Activated T-helper 17 cell treated with anti-CD3 and anti-CD28 coated beads, Interleukin-2, amount 50 U/mL, for 72 hours (primary cell): ENCODE measurements around the gene ARMC5. TPM values are rescaled to one million over a fixed set of nuclear protein-coding genes. Genes with fewer than 3 reads are reported as not detected.
A peak's percentile ranks its signal among the peaks of the same experiment; 100 is the strongest.
"Not testable (repeated sequence)": the region's sequence is repeated elsewhere in the genome, so short reads cannot be mapped to it uniquely, and the experiment has no call there.

Source experiments
- ATAC-seq: fragments of 150-1000 bp; cut with Tn5 transposase; replicated peaks from 2 replicates; pipeline ENCODE4 v1.10.0; 2021; ENCODE audit warnings: mild to moderate bottlenecking, moderate library complexity
- H3K27ac Mint-ChIP-seq: one replicate; pipeline ENCODE4 v1.8.0; 2022; ENCODE audit warnings: mixed read lengths
- H3K27me3 Mint-ChIP-seq: one replicate; pipeline ENCODE4 v1.8.0; 2022; ENCODE audit warnings: mixed read lengths
- H3K36me3 Mint-ChIP-seq: one replicate; pipeline ENCODE4 v1.8.0; 2022; ENCODE audit warnings: low read depth, mild to moderate bottlenecking, mixed read lengths
- H3K4me1 Mint-ChIP-seq: one replicate; pipeline ENCODE4 v1.8.0; 2022; ENCODE audit warnings: mixed read lengths
- H3K4me3 Mint-ChIP-seq: one replicate; pipeline ENCODE4 v1.8.0; 2022; ENCODE audit warnings: mild to moderate bottlenecking, mixed read lengths
- H3K9me3 Mint-ChIP-seq: one replicate; pipeline ENCODE4 v1.8.0; 2022; ENCODE audit warnings: mixed read lengths
- total RNA-seq, 2 donors: library from RNA; stranded (reverse); gene quantifications; one replicate each; pipeline ENCODE4 v1.2.3, GENCODE V29; 2022

The ARMC5 gene
- total RNA-seq = 10 to 100 TPM; 11.9 to 17.9 TPM

- H3K9me3 Mint-ChIP-seq = no peaks in the 10 kb centered on the region
- peak within 1 kb of the TSS; percentile 96 for H3K27ac Mint-ChIP-seq
- no peaks in the 10 kb centered on the region for H3K27me3 Mint-ChIP-seq
- H3K36me3 Mint-ChIP-seq = peaks cover 44% of the 10 kb centered on the region
- ATAC-seq = peak; percentile 83
- peaks cover 17% of the 10 kb centered on the region for H3K4me1 Mint-ChIP-seq
- peak within 1 kb of the TSS; percentile 95 for H3K4me3 Mint-ChIP-seq
Observed at GRCh38 chr16:31458844-31459686, at the start of gene ARMC5. TSS of gene ARMC5 (plus strand) at chr16:31459501. CDS start at chr16:31459525, 24 bp downstream.

- Mint-ChIP-seq H3K27ac (no peak overlapping the region), H3K4me1 (no peaks in the 10 kb centered on the region), H3K9me3 (no peaks in the 10 kb centered on the region), H3K36me3 (no peaks in the 10 kb centered on the region), H3K4me3 (no peak overlapping the region), H3K27me3 (peaks cover 15% of the 10 kb centered on the region)
- ATAC-seq = no peak
Observed at GRCh38 chr16:31410082-31410481, 49.2 kb upstream of the ARMC5 start.

- no peak for ATAC-seq
- Mint-ChIP-seq H3K27ac (no peak overlapping the region), H3K4me1 (no peaks in the 10 kb centered on the region)
Observed at GRCh38 chr16:31411024-31411844, 48.1 kb upstream of the ARMC5 start.

GRCh38 chr16:31412750-31413149 lies 46.6 kb upstream of the ARMC5 start:
- Mint-ChIP-seq H3K27me3 (peaks cover 18% of the 10 kb centered on the region), H3K27ac (no peak overlapping the region), H3K4me3 (no peak overlapping the region), H3K36me3 (no peaks in the 10 kb centered on the region), H3K4me1 (no peaks in the 10 kb centered on the region), H3K9me3 (no peaks in the 10 kb centered on the region)
- ATAC-seq = no peak

More at GRCh38 chr16:31411024-31411844, 48.1 kb upstream of the ARMC5 start:
- Mint-ChIP-seq H3K27me3 (peaks cover 15% of the 10 kb centered on the region), H3K36me3 (no peaks in the 10 kb centered on the region), H3K4me3 (no peak overlapping the region), H3K9me3 (no peaks in the 10 kb centered on the region)

GRCh38 chr16:31413381-31413780 lies 45.9 kb upstream of the ARMC5 start:
- Mint-ChIP-seq H3K4me1 (no peaks in the 10 kb centered on the region), H3K4me3 (no peak overlapping the region), H3K27me3 (peaks cover 23% of the 10 kb centered on the region), H3K36me3 (no peaks in the 10 kb centered on the region), H3K27ac (no peak overlapping the region), H3K9me3 (no peaks in the 10 kb centered on the region)
- no peak for ATAC-seq

- H3K27me3 Mint-ChIP-seq = peaks cover 20% of the 10 kb centered on the region
- no peak overlapping the region for H3K4me3 Mint-ChIP-seq
- no peaks in the 10 kb centered on the region for H3K36me3 Mint-ChIP-seq
- no peaks in the 10 kb centered on the region for H3K9me3 Mint-ChIP-seq
- H3K4me1 Mint-ChIP-seq = no peaks in the 10 kb centered on the region
- H3K27ac Mint-ChIP-seq = no peak overlapping the region
- no peak for ATAC-seq
Observed at GRCh38 chr16:31413943-31414342, 45.4 kb upstream of the ARMC5 start.

- H3K9me3 Mint-ChIP-seq = no peaks in the 10 kb centered on the region
- no peak overlapping the region for H3K4me3 Mint-ChIP-seq
- H3K27me3 Mint-ChIP-seq = peaks cover 20% of the 10 kb centered on the region
- H3K4me1 Mint-ChIP-seq = peaks cover 1% of the 10 kb centered on the region
- H3K27ac Mint-ChIP-seq = no peak overlapping the region
- H3K36me3 Mint-ChIP-seq = no peaks in the 10 kb centered on the region
- ATAC-seq = no peak
Observed at GRCh38 chr16:31414706-31415105, 44.6 kb upstream of the ARMC5 start.

- H3K4me1 Mint-ChIP-seq = peaks cover 7% of the 10 kb centered on the region
- H3K27me3 Mint-ChIP-seq = peaks cover 22% of the 10 kb centered on the region
- H3K4me3 Mint-ChIP-seq = no peak overlapping the region
- H3K36me3 Mint-ChIP-seq = no peaks in the 10 kb centered on the region
- ATAC-seq = no peak
- H3K27ac Mint-ChIP-seq = no peak overlapping the region
- H3K9me3 Mint-ChIP-seq = no peaks in the 10 kb centered on the region
Observed at GRCh38 chr16:31416371-31416770, 42.9 kb upstream of the ARMC5 start.

- peaks cover 22% of the 10 kb centered on the region for H3K27me3 Mint-ChIP-seq
- not testable (repeated sequence) for H3K36me3 Mint-ChIP-seq, H3K4me3 Mint-ChIP-seq, ATAC-seq, H3K27ac Mint-ChIP-seq, H3K4me1 Mint-ChIP-seq, H3K9me3 Mint-ChIP-seq
Observed at GRCh38 chr16:31417036-31417435, 42.3 kb upstream of the ARMC5 start.

- no peak for ATAC-seq
- no peaks in the 10 kb centered on the region for H3K36me3 Mint-ChIP-seq
- H3K9me3 Mint-ChIP-seq = no peaks in the 10 kb centered on the region
- H3K27ac Mint-ChIP-seq = no peak overlapping the region
- peaks cover 11% of the 10 kb centered on the region for H3K4me1 Mint-ChIP-seq
- no peak overlapping the region for H3K4me3 Mint-ChIP-seq
- peaks cover 25% of the 10 kb centered on the region for H3K27me3 Mint-ChIP-seq
Observed at GRCh38 chr16:31417916-31418315, 41.4 kb upstream of the ARMC5 start.

GRCh38 chr16:31420037-31420436 lies 39.3 kb upstream of the ARMC5 start:
- Mint-ChIP-seq H3K27ac (no peak overlapping the region), H3K4me3 (peak overlapping the region; percentile 17)

GRCh38 chr16:31421587-31421986 lies 37.7 kb upstream of the ARMC5 start:
- Mint-ChIP-seq H3K4me1 (peaks cover 11% of the 10 kb centered on the region), H3K9me3 (no peaks in the 10 kb centered on the region), H3K4me3 (no peak overlapping the region), H3K27ac (no peak overlapping the region), H3K27me3 (peaks cover 30% of the 10 kb centered on the region), H3K36me3 (no peaks in the 10 kb centered on the region)
- ATAC-seq = peak; percentile 98

More at GRCh38 chr16:31420037-31420436, 39.3 kb upstream of the ARMC5 start:
- Mint-ChIP-seq H3K4me1 (peaks cover 11% of the 10 kb centered on the region), H3K9me3 (no peaks in the 10 kb centered on the region), H3K27me3 (peaks cover 27% of the 10 kb centered on the region), H3K36me3 (no peaks in the 10 kb centered on the region)
- peak; percentile 36 for ATAC-seq

- peak; percentile 33 for ATAC-seq
- no peaks in the 10 kb centered on the region for H3K36me3 Mint-ChIP-seq
- H3K27me3 Mint-ChIP-seq = peaks cover 24% of the 10 kb centered on the region
- H3K4me1 Mint-ChIP-seq = peaks cover 11% of the 10 kb centered on the region
- no peaks in the 10 kb centered on the region for H3K9me3 Mint-ChIP-seq
- H3K27ac Mint-ChIP-seq = no peak overlapping the region
- no peak overlapping the region for H3K4me3 Mint-ChIP-seq
Observed at GRCh38 chr16:31423241-31423640, 36.1 kb upstream of the ARMC5 start.

GRCh38 chr16:31423801-31424200 lies 35.5 kb upstream of the ARMC5 start:
- Mint-ChIP-seq H3K9me3 (no peaks in the 10 kb centered on the region), H3K4me3 (no peak overlapping the region), H3K27ac (no peak overlapping the region), H3K27me3 (peaks cover 22% of the 10 kb centered on the region), H3K4me1 (peaks cover 11% of the 10 kb centered on the region), H3K36me3 (no peaks in the 10 kb centered on the region)
- ATAC-seq = no peak
